Adipose tissue (tissue), 3 donors: ENCODE results near the gene TPM1. TPM values are rescaled to one million over a fixed set of nuclear protein-coding genes. Genes with fewer than 3 reads are reported as not detected.
"Not testable (repeated sequence)": the region's sequence is repeated elsewhere in the genome, so short reads cannot be mapped to it uniquely, and the experiment has no call there.

ENCODE experiments used
- H3K27ac ChIP-seq: one replicate; pipeline ENCODE4 v1.5.1; 2013; ENCODE audit warnings: low read depth, low read length
- WGBS, 3 donors: extraction: QIAGEN DNeasy Blood & Tissue Kit; methylation state at CpG; one replicate each; pipeline ENCODE4 v1.1.7; 2013; 5-methylcytosine and 5-hydroxymethylcytosine counted together
- polyA plus RNA-seq, 3 donors: library from polyadenylated mRNA; stranded (reverse); fragments of 200-250 nt; gene quantifications; one replicate each; pipeline ENCODE4 v1.2.3, GENCODE V29; 2013
- donor health status: healthy with polysubstance abuse.
- donor health status: Bipolar disorder and iron deficiency.
- donor health status: healthy.

The TPM1 gene
- polyA plus RNA-seq, 3 donors, result 149 to 274 (median 201) TPM

DNA sequence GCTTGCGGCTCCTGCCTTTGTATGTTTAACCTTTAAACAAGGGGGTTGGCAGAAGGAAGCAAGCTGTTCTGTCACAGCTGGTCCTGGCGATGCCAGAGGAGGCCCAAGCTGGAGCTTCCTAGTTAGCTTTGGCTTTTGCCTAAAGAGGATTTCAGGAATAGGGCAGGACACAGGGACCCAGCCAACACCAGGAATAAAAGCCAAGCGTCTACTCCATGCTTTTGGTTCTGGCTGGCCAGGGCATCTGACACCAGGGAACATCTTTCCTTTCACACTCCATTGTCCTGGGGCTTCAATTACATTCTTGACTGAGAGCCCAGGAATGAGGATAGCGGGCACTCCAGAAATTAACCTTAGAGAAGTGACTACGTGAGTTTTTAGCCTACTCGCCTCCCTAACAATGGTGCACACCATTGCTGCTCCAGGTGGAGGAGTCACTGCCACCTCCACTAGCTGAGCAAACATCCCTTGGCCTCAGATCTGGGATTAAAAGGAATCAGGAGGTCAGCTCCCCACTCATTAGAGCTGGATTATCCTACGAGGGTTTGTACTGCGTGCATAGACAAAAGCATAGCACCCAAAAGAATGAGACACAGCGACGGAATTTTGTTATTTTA is 38.2 kb downstream of the TPM1 start:
- no peak overlapping the region for H3K27ac ChIP-seq
- WGBS, 3 donors, result 93 to 95% (median 94%) methylated on average over 10 of the region's 10 CpGs

GRCh38 chr15:63082366-63082765 is 39.8 kb downstream of the TPM1 start:
- no peak overlapping the region for H3K27ac ChIP-seq
- 73 to 90% (median 83%) methylated on average over 4 of the region's 4 CpGs for WGBS, 3 donors

DNA sequence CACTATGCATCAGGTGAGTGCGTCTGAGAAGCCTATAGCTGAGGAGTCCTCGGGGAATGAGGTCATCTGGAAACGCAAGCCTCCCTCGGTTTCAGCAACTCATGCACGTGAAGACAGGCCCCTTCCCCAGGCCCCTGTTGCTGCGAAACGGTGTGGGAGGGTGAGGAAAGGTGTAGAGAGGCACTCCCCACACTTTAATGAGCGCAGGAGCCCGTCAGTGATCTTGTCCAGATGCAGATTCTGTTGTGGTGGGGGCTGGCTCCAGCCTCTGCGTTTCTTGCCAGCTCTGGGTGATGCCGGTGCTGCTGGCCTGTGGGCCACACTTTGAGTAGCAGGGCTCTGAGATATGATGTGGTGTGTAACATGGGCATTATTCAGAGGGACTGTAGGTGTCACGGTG is 40.5 kb downstream of the TPM1 start:
- 73 to 91% (median 82%) methylated on average over 12 of the region's 12 CpGs for WGBS, 3 donors
- no peak overlapping the region for H3K27ac ChIP-seq

DNA sequence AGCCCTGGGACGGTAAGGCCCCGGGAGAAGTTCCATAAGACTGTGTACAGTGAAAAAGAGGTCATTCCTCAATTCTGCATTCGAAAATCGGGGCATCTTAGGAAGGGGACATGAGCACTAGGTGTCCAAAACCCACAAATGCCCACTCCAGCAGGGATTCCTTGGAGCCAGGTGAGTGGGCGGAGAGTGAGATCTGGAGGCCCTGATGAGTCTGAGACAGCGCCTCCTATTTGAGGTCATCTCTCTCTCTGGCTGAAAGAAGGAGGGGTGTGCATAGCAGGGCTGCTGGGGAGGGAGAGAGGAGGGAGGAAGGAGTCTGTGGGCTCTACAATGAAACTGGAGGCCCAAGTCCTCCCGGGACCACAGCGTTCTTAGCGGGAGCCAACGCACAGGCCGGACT is 41.0 kb downstream of the TPM1 start:
- H3K27ac ChIP-seq, result no peak overlapping the region
- 86 to 93% (median 89%) methylated on average over 11 of the region's 11 CpGs for WGBS, 3 donors

- WGBS, 3 donors, result 84 to 100% (median 100%) methylated on average over 1 of the region's 1 CpG
- H3K27ac ChIP-seq, result no peak overlapping the region
Observed at GRCh38 chr15:63084806-63085205, 42.3 kb downstream of the TPM1 start.

- H3K27ac ChIP-seq, result no peak overlapping the region
- WGBS, 3 donors, result 85 to 94% (median 92%) methylated on average over 4 of the region's 4 CpGs
Observed at GRCh38 chr15:63085289-63085688, 42.7 kb downstream of the TPM1 start.

DNA sequence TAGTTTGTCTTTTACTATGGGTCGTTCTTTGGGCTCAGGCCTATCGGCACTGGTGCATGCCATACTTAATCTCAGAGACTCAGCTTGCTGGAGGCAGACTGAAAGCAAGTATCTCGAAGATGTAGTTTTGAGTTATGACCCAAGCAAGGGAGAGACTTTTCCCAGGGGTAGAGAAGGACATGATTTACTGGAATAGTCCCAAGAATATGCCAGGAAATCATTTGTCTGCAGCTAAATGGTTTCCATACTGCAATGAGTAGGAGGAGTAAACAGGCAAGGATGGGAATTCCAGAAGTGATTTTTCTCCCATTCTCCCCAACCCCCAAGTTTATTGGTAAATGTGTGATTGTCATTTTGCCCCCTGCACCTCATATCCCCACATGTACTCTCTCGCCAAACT is 43.7 kb downstream of the TPM1 start:
- WGBS, 3 donors, result 69 to 82% (median 69%) methylated on average over 4 of the region's 4 CpGs

GRCh38 chr15:63086947-63087346 is 44.4 kb downstream of the TPM1 start:
- WGBS, 3 donors, result 64 to 73% (median 69%) methylated on average over 5 of the region's 5 CpGs
- H3K27ac ChIP-seq, result no peak overlapping the region

More for the DNA sequence above, 43.7 kb downstream of the TPM1 start:
- no peak overlapping the region for H3K27ac ChIP-seq

DNA sequence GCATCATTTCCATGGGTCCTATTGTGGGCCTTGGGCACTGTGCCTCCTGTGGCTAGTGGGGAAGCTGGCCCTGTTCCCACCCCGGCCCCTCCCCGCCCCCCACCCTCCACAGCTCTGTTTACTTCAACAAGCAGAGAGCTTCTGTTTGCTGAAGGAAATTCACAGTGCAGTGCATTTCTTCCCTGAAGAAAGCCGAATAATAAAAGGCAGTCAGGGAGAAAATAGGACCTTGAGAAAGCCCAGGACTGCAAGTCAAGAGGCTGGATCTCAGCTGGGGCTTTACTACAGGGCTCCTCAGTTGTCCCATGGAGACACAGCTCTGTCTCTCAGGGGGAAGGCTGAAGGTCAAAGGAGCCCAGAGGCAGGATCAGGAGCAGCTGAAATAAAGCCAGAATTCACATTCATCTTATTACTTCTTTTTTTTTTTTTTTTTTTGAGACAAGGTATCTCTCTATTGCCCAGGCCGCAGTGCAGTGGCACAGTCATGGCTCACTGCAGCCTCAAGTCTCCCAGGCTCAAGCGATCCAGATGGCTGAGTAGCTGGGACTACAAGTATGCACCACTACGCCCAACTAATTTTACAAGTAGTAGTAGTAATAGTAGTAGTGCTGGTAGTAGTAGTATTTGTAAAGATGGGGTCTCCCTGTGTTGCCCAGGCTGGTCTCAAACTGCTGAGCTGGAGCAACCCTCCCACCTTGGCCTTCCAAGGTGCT is 46.1 kb downstream of the TPM1 start:
- H3K27ac ChIP-seq, result peak overlapping the region; percentile 33
- 55 to 67% (median 57%) methylated on average over 6 of the region's 6 CpGs for WGBS, 3 donors

GRCh38 chr15:63089260-63090043 is 46.9 kb downstream of the TPM1 start:
- no peak overlapping the region for H3K27ac ChIP-seq
- WGBS, 3 donors, result 46 to 79% (median 55%) methylated on average over 6 of the region's 6 CpGs

GRCh38 chr15:63090472-63090871 is 47.9 kb downstream of the TPM1 start:
- WGBS, 3 donors, result 93 to 97% (median 94%) methylated on average over 9 of the region's 9 CpGs
- H3K27ac ChIP-seq, result no peak overlapping the region

GRCh38 chr15:63090887-63091286 is 48.3 kb downstream of the TPM1 start:
- WGBS, 3 donors, result 86 to 94% (median 91%) methylated on average over 10 of the region's 10 CpGs

DNA sequence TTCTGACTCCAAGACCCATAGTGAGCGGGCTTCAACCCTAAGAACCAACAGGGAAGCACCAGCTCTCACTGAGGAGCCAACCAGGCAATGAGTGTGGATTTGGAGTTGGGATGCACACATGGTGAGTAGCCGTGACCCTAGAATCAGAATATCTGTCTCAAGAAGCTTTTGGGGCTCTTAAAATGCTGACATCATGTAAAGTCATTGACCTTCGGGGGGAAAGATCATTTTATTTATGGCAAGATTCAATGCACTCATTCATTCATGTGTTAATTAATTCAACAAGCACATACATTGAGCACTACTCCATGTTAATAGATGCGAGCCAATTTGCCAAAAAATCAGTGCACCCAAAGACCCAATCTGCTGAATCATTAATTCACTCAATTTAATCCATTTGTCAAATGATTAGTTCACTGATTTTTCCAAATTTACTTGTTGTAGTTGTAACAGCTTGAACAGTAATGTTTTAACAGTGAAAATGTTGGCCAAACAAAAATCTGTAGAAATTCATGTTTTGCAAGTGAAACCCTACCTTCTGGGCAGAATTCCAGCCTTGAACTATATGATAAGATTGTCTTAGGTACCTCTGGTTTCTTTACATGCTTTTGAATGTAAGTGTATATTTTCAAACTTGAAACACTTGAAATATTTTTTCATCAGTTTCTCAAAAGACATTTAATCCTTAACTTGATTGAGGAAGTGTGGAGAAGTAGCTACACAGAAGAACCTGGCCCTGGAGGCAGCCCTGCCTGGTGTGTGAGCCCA is 49.3 kb downstream of the TPM1 start:
- H3K27ac ChIP-seq, result no peak overlapping the region

More at GRCh38 chr15:63090887-63091286, 48.3 kb downstream of the TPM1 start:
- H3K27ac ChIP-seq, result no peak overlapping the region

DNA sequence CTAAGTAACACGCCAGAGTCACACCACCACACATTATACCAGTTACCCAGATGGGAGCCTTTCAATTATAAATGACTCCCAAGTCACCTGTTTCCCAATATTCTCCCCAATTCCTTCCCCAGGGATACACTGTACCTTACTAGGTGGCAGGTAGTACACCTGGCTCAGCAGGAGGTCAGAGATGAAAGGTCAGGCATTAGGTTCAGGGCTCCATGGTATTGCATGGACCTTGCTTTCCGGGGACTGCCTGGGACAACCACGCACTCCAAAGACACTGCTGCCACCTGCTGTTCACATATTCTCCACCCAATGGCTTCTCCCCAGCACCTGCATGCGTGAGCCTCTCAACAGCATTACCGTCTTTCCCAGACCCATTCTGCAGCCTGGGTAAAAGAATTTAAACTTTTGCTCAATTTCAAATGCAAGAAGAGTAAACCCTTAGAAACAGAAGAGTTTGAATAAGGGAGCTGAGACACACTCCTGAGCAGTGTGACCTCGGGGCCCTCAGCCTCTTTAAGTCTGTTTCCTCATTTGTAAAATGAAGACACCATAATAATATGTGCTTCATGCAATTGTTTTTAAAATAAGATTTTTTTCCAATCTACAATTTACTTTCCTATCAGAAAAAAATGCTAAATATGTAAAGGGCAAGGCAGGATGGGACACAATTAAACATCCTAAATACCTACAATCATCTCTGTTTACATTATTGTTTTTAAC is 51.1 kb downstream of the TPM1 start:
- no peak overlapping the region for H3K27ac ChIP-seq
- WGBS, 3 donors, result 23 to 27% (median 24%) methylated on average over 6 of the region's 6 CpGs

More for the DNA sequence above, 49.3 kb downstream of the TPM1 start:
- WGBS, 3 donors, result 66 to 75% (median 71%) methylated on average over 4 of the region's 4 CpGs

- 76 to 87% (median 86%) methylated on average over 2 of the region's 2 CpGs for WGBS, 3 donors
- H3K27ac ChIP-seq, result no peak overlapping the region
Observed at GRCh38 chr15:63094495-63094931, 52.0 kb downstream of the TPM1 start.

DNA sequence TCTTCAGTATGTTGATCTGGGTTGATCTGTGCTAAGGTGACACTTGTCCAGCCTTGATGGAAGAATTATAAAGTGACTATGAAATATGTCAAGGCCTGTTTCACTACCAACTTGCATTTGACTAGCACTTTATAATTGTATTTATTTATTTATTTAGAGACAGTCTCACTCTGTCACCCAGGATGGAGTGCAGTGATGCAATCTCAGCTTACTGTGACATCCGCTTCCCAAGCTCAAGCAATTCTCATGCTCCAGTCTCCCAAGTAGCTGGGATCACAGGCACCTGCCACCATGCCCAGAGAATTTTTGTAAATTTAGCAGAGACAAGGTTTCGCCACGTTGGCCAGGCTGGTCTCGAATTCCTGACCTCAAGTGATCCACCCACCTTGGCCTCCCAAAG is 53.6 kb downstream of the TPM1 start:
- WGBS, 3 donors, result 93 to 99% (median 95%) methylated on average over 4 of the region's 4 CpGs
- no peak overlapping the region for H3K27ac ChIP-seq

GRCh38 chr15:63098901-63099300 is 56.4 kb downstream of the TPM1 start:
- WGBS, 3 donors, result 91% methylated on average over 9 to 29 of the region's 33 CpGs
- H3K27ac ChIP-seq, result not testable (repeated sequence)

- 71 to 87% (median 73%) methylated on average over 4 to 5 of the region's 5 CpGs for WGBS, 3 donors
Observed at GRCh38 chr15:63099581-63099980, 57.0 kb downstream of the TPM1 start.

More at GRCh38 chr15:63099581-63099980, 57.0 kb downstream of the TPM1 start:
- H3K27ac ChIP-seq, result not testable (repeated sequence)
